GM12878 (cell line): ENCODE measurements around the gene LRRC3B. TPM values are rescaled to one million over a fixed set of nuclear protein-coding genes. Genes with fewer than 3 reads are reported as not detected.

Source experiments
- ATAC-seq: fragments of 200-7000 bp; cut with Tn5 transposase; 3 replicates; pipeline ENCODE4 v1.9.1; 2020; ENCODE audit warnings: mild to moderate bottlenecking, moderate library complexity
- BruUV-seq: library from RNA; stranded (reverse); fragments of 400-500 nt; replicated peaks from 2 replicates; lab custom pipeline; 2021; lab: Mats Ljungman, UMichigan
- CTCF ChIA-PET: fragments of 300-600 bp; sonication (Branson Sonifier 250); formaldehyde crosslinking; extraction: SDS; loops from one replicate; lab custom pipeline; 2021; ENCODE audit warnings: inconsistent platforms; lab: Yijun Ruan, JAX
- POLR2A ChIA-PET: fragments of 350-600 bp; formaldehyde crosslinking; extraction: SDS; loops from one replicate; lab custom pipeline; 2021; ENCODE audit warnings: inconsistent platforms; lab: Charles Lee
- RAD21 ChIA-PET: fragments of 300-600 bp; sonication (Branson Sonifier 250); formaldehyde crosslinking; loops from one replicate; lab custom pipeline; 2023; ENCODE audit warnings: antibody characterized with exemption; ENCODE audit not compliant: unreplicated experiment; lab: Charles Lee
- SMC1A ChIA-PET: fragments of 300-600 bp; sonication (Branson Sonifier 250); formaldehyde crosslinking; loops from one replicate; lab custom pipeline; 2023; ENCODE audit not compliant: unreplicated experiment, uncharacterized antibody; lab: Charles Lee
- DNase-seq: peaks from one replicate; pipeline ENCODE4 v3.0.0-alpha.2; 2011; ENCODE audit warnings: low read depth, low spot score
- FAIRE-seq: peaks from 3 replicates; lab custom pipeline; 2011; peaks lifted over from hg19 to GRCh38; lab: Jason Lieb, UNC
- H2AFZ ChIP-seq: 2 replicates; pipeline ENCODE4 v1.6.0; 2011; ENCODE audit warnings: low read depth, low read length, control low read depth; ENCODE audit not compliant: control insufficient read depth
- H3K27ac ChIP-seq: 2 replicates; pipeline ENCODE4 v1.5.1; 2011; ENCODE audit warnings: control low read depth; ENCODE audit not compliant: control insufficient read depth, insufficient read depth
- H3K27me3 ChIP-seq, 2 experiments: replicated peaks in 1 of 2; 2 replicates each; pipeline versions ENCODE4 v1.6.0 to v1.6.1; 2011; ENCODE audit warnings: low read length in 1 of 2; ENCODE audit not compliant: control insufficient read depth in 2 of 2, insufficient read depth in 2 of 2
- H3K36me3 ChIP-seq, 2 experiments: 2 replicates each; pipeline ENCODE4 v1.5.1; 2011; ENCODE audit warnings: low read length in 1 of 2; ENCODE audit not compliant: control insufficient read depth in 2 of 2, insufficient read depth in 2 of 2
- H3K4me1 ChIP-seq: 2 replicates; pipeline ENCODE4 v1.6.1; 2011; ENCODE audit warnings: mild to moderate bottlenecking, low read length, moderate library complexity, mixed read lengths; ENCODE audit not compliant: control insufficient read depth, insufficient read depth
- H3K4me2 ChIP-seq: 2 replicates; pipeline ENCODE4 v1.6.0; 2011; ENCODE audit warnings: control low read depth; ENCODE audit not compliant: control insufficient read depth, insufficient read depth
- H3K4me3 ChIP-seq: fragments of 200-600 bp; sonication (generic); 2 replicates; pipeline ENCODE4 v1.5.1; 2016
- H3K79me2 ChIP-seq: 2 replicates; pipeline ENCODE4 v1.6.0; 2011; ENCODE audit warnings: low read length; ENCODE audit not compliant: control insufficient read depth, insufficient read depth
- H3K9ac ChIP-seq: 2 replicates; pipeline ENCODE4 v1.8.0; 2011; ENCODE audit warnings: low read length, control low read depth, mixed read lengths; ENCODE audit not compliant: control insufficient read depth, insufficient read depth
- H3K9me3 ChIP-seq: replicated peaks from 3 replicates; pipeline ENCODE4 v1.5.1; 2011; ENCODE audit warnings: mild to moderate bottlenecking, low read length; ENCODE audit not compliant: control insufficient read depth, insufficient read depth
- H4K20me1 ChIP-seq: 2 replicates; pipeline ENCODE4 v1.6.0; 2011; ENCODE audit not compliant: control insufficient read depth, insufficient read depth
- CHD1 ChIP-seq: IDR thresholded peaks from 2 replicates; pipeline ENCODE4 v1.6.1; 2012; ENCODE audit warnings: low read depth, low read length, improper control_type of control experiment
- LARP7 ChIP-seq: fragments of 450-650 bp; IDR thresholded peaks from 2 replicates; pipeline ENCODE4 v1.6.1; 2017; ENCODE audit warnings: mild to moderate bottlenecking
- NR2C2 ChIP-seq: IDR thresholded peaks from 2 replicates; pipeline ENCODE4 v1.6.1; 2011; ENCODE audit warnings: borderline replicate concordance, low read depth; ENCODE audit not compliant: control insufficient read depth, insufficient read length
- PBX3 ChIP-seq: IDR thresholded peaks from 2 replicates; pipeline ENCODE4 v1.6.1; 2011; ENCODE audit warnings: mild to moderate bottlenecking, low read depth, low read length, moderate library complexity; ENCODE audit not compliant: insufficient replicate concordance
- SREBF1 ChIP-seq: IDR thresholded peaks from 2 replicates; pipeline ENCODE4 v1.6.1; 2012; ENCODE audit warnings: mild to moderate bottlenecking, low read length
- ZNF592 ChIP-seq: fragments of 450-650 bp; IDR thresholded peaks from 2 replicates; pipeline ENCODE4 v1.6.1; 2017; ENCODE audit warnings: mild to moderate bottlenecking, moderate library complexity
- whole genome bisulfite sequencing: methylation state at CpG from one replicate; pipeline ENCODE4 v1.1.6; 2016; ENCODE audit warnings: low lambda C conversion rate; ENCODE audit not compliant: insufficient replicate concordance, insufficient coverage; ENCODE audit errors: missing lambda C conversion rate; 5-methylcytosine and 5-hydroxymethylcytosine counted together
- in situ Hi-C: fragments of 300-500 bp; cut with MboI; formaldehyde crosslinking; loops from 9 replicates; pipeline ENCODE4 v1.14.3; 2018; ENCODE audit warnings: mixed read lengths
- intact Hi-C: fragments of 100-400 bp; cut with micrococcal nuclease; formaldehyde crosslinking; loops from one replicate; pipeline ENCODE4 v1.14.2; 2022; ENCODE audit not compliant: unreplicated experiment
- polyA plus RNA-seq, 11 experiments: library from polyadenylated mRNA; depleted of rRNA in 4 of 11; unstranded in 6 of 11; stranded (reverse) in 5 of 11; fragments of >200 nt; fragmentation: Nextera tagmentation in 4 of 11; fragmentation: Illumina TruSeq in 1 of 11; extraction: Ambion mirVana in 4 of 11; extraction: Trizol in 1 of 11; gene quantifications; 1 replicate in 1 of 11; 2 replicates in 10 of 11; pipeline versions ENCODE4 v1.2.1 to v1.2.3, GENCODE V29; 2011 to 2016; ENCODE audit warnings: inconsistent platforms in 2 of 11, missing spikeins in 2 of 11, low read depth in 1 of 11
- total RNA-seq, 4 experiments: library from RNA; depleted of rRNA in 3 of 4; stranded (reverse); fragments of >200 nt in 3 of 4; fragmentation: Illumina TruSeq in 1 of 4; extraction: Trizol in 1 of 4; gene quantifications; 2 replicates each; pipeline versions ENCODE4 v1.2.1 to v1.2.3, GENCODE V29; 2013 to 2021

The LRRC3B gene
- total and polyA plus RNA-seq, 10 of the 15 experiments (the other 5 are each of a cell fraction or from before 2014, with no cell fraction given), result not detected

- TF ChIP-seq NR2C2, result no peak
Measured at GRCh38 chr3:26657348-26657976, 34.9 kb downstream of the LRRC3B start (continued).

- ChIA-PET POLR2A (no interaction called here), RAD21 (no interaction called here), CTCF (no interaction called here), SMC1A (no interaction called here)
- Histone ChIP-seq H3K27ac (no peak overlapping the region), H3K79me2 (no peaks in the 10 kb centered on the region), H3K4me3 (no peak overlapping the region), H3K9me3 (no peaks in the 10 kb centered on the region), H3K27me3 (no peaks in the 10 kb centered on the region), H3K36me3 (no peaks in the 10 kb centered on the region), H4K20me1 (no peaks in the 10 kb centered on the region), H3K9ac (no peak overlapping the region), H3K4me2 (no peak overlapping the region), H2AFZ (no peak overlapping the region), H3K4me1 (no peaks in the 10 kb centered on the region)
- intact Hi-C loops, result no loop called here
- WGBS, result 4% methylated on average over 3 of the region's 3 CpGs
- no TSS peak for BruUV-seq
- in situ Hi-C loops, result no loop called here
- TF ChIP-seq SREBF1, result no peak
- no peak for TF ChIP-seq LARP7
- no peak for TF ChIP-seq PBX3
- no peak for TF ChIP-seq CHD1
- no peak for TF ChIP-seq ZNF592
- ATAC-seq, result no peak
- no peak for FAIRE-seq
- no peak for DNase-seq
Measured at GRCh38 chr3:26668171-26668570, 45.6 kb downstream of the LRRC3B start.
